Measurements from ENCODE around the gene HNRNPA1. TPM values are rescaled to one million over a fixed set of nuclear protein-coding genes. Genes with fewer than 3 reads are reported as not detected.
"Not testable (repeated sequence)": the region's sequence is repeated elsewhere in the genome, so short reads cannot be mapped to it uniquely, and the experiment has no call there.

HNRNPA1 gene
- 1,000 to 10,000 TPM; 3,341 to 3,757 (median 3,663) TPM for polyA plus RNA-seq (ENCODE audit: insufficient read length in 4 of 4)

- DNase-seq (ENCODE audit: low read depth in 4 of 4, low spot score in 3 of 4), result peak; percentile 93 to 99 (median 98)
Observed at GRCh38 chr12:54280468-54281260, at the start of gene HNRNPA1. HNRNPA1 (plus strand) TSS chr12:54280726; CDS start chr12:54280808, 82 bp downstream.

- DNase-seq (ENCODE audit: low read depth in 4 of 4, low spot score in 3 of 4), result not testable (repeated sequence)
Observed at GRCh38 chr12:54231269-54231668, 49.3 kb upstream of the HNRNPA1 start.

GRCh38 chr12:54232790-54233189, 47.7 kb upstream of the HNRNPA1 start:
- DNase-seq (ENCODE audit: low read depth in 4 of 4, low spot score in 3 of 4), result no peak

GRCh38 chr12:54238531-54238930, 42.0 kb upstream of the HNRNPA1 start:
- no peak for DNase-seq (ENCODE audit: low read depth in 4 of 4, low spot score in 3 of 4)

- DNase-seq (ENCODE audit: low read depth in 4 of 4, low spot score in 3 of 4), result no peak
Observed at GRCh38 chr12:54239620-54240019, 40.9 kb upstream of the HNRNPA1 start.

- DNase-seq (ENCODE audit: low read depth in 4 of 4, low spot score in 3 of 4), result no peak
Observed at GRCh38 chr12:54240129-54240528, 40.4 kb upstream of the HNRNPA1 start.

- no peak for DNase-seq (ENCODE audit: low read depth in 4 of 4, low spot score in 3 of 4)
Observed at GRCh38 chr12:54240971-54241588, 39.4 kb upstream of the HNRNPA1 start.

GRCh38 chr12:54246011-54246641, 34.4 kb upstream of the HNRNPA1 start:
- no peak for DNase-seq (ENCODE audit: low read depth in 4 of 4, low spot score in 3 of 4)

- DNase-seq (ENCODE audit: low read depth in 4 of 4, low spot score in 3 of 4), result no peak
Observed at GRCh38 chr12:54249489-54249888, 31.0 kb upstream of the HNRNPA1 start.

GRCh38 chr12:54251667-54252284, 28.8 kb upstream of the HNRNPA1 start:
- DNase-seq (ENCODE audit: low read depth in 4 of 4, low spot score in 3 of 4), result no peak

GRCh38 chr12:54253240-54253639, 27.3 kb upstream of the HNRNPA1 start:
- DNase-seq (ENCODE audit: low read depth in 4 of 4, low spot score in 3 of 4), result no peak

GRCh38 chr12:54257332-54257731, 23.2 kb upstream of the HNRNPA1 start:
- no peak for DNase-seq (ENCODE audit: low read depth in 4 of 4, low spot score in 3 of 4)

- no peak for DNase-seq (ENCODE audit: low read depth in 4 of 4, low spot score in 3 of 4)
Observed at GRCh38 chr12:54258201-54258681, 22.3 kb upstream of the HNRNPA1 start.

- peak; percentile 76 to 83 (median 81) for DNase-seq (ENCODE audit: low read depth in 4 of 4, low spot score in 3 of 4)
Observed at GRCh38 chr12:54259194-54260011, 21.1 kb upstream of the HNRNPA1 start.

GRCh38 chr12:54261815-54262402, 18.6 kb upstream of the HNRNPA1 start:
- DNase-seq (ENCODE audit: low read depth in 4 of 4, low spot score in 3 of 4), result no peak

GRCh38 chr12:54262403-54262925, 18.1 kb upstream of the HNRNPA1 start:
- DNase-seq (ENCODE audit: low read depth in 4 of 4, low spot score in 3 of 4), result no peak

GRCh38 chr12:54265364-54265812, 15.1 kb upstream of the HNRNPA1 start:
- no peak for DNase-seq (ENCODE audit: low read depth in 4 of 4, low spot score in 3 of 4)

GRCh38 chr12:54266852-54267251, 13.7 kb upstream of the HNRNPA1 start:
- DNase-seq (ENCODE audit: low read depth in 4 of 4, low spot score in 3 of 4), result no peak

- no peak for DNase-seq (ENCODE audit: low read depth in 4 of 4, low spot score in 3 of 4)
Observed at GRCh38 chr12:54270345-54270744, 10.2 kb upstream of the HNRNPA1 start.

Data from right renal pelvis (tissue), 4 donors.